Renal cortical epithelial cell (primary cell): ENCODE results near the gene C2orf72. TPM values are rescaled to one million over a fixed set of nuclear protein-coding genes. Genes with fewer than 3 reads are reported as not detected.
"Not testable (repeated sequence)": the region's sequence is repeated elsewhere in the genome, so short reads cannot be mapped to it uniquely, and the experiment has no call there.

Experiments
- DNase-seq: peaks from one replicate; pipeline ENCODE4 v3.0.0-alpha.2; 2011; ENCODE audit warnings: low read depth
- total RNA-seq: library from RNA; depleted of rRNA; stranded (reverse); fragments of >200 nt; gene quantifications from 2 replicates; pipeline ENCODE4 v1.2.3, GENCODE V29; 2014

C2orf72 gene
- total RNA-seq, 1 donor from 2014 or later = 0.50 TPM

- DNase-seq = no peak
Observed at GRCh38 chr2:231015478-231015877, 21.8 kb upstream of the C2orf72 start.

GRCh38 chr2:231015926-231016325 lies 21.4 kb upstream of the C2orf72 start:
- no peak for DNase-seq

- DNase-seq = no peak
Observed at GRCh38 chr2:231016566-231017230, 20.6 kb upstream of the C2orf72 start.

GRCh38 chr2:231017231-231017598 lies 20.1 kb upstream of the C2orf72 start:
- no peak for DNase-seq

GRCh38 chr2:231018184-231018583 lies 19.1 kb upstream of the C2orf72 start:
- no peak for DNase-seq

GRCh38 chr2:231025059-231025458 lies 12.3 kb upstream of the C2orf72 start:
- DNase-seq = not testable (repeated sequence)

GRCh38 chr2:231028889-231029288 lies 8.4 kb upstream of the C2orf72 start:
- DNase-seq = no peak

GRCh38 chr2:231029563-231029962 lies 7.8 kb upstream of the C2orf72 start:
- no peak for DNase-seq

- DNase-seq = no peak
Observed at GRCh38 chr2:231030725-231031124, 6.6 kb upstream of the C2orf72 start.

GRCh38 chr2:231032575-231033140 lies 4.7 kb upstream of the C2orf72 start:
- no peak for DNase-seq

GRCh38 chr2:231033147-231034132 lies 3.9 kb upstream of the C2orf72 start:
- DNase-seq = no peak

DNA sequence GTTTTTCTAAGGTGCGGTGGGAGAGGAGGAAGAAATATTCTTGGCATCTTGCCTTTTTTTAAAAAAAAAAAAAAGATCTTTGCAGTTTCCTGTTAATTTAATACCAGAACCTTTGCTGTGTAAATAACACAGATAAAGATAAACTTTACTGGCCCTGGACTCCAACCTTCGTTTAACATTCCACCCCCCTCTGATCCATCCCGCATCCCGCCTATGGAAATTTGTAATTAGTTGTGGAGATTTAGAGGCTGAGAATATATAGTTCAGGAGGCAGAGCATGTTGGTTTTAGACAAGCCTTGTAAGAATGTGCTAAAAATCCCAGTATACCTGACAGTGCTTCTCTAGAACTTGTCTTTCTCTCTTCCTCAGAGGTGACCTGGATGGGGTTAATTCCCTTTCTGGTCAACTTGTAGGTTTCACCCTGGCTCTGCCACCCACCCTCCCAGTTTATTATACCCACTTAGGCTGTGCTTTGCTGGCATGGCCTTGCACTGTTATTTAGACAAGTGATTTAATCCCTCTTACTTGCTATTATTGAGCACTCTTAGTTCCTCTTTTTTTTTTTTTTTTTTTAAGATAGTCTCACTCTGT lies 2.9 kb upstream of the C2orf72 start:
- DNase-seq = peak; percentile 19

- no peak for DNase-seq
Observed at GRCh38 chr2:231036131-231036530, 1.2 kb upstream of the C2orf72 start.

GRCh38 chr2:231036578-231037106 lies 681 bp upstream of the C2orf72 start:
- DNase-seq = no peak

GRCh38 chr2:231037731-231038482 lies 584 bp downstream of the C2orf72 start:
- no peak for DNase-seq

DNA sequence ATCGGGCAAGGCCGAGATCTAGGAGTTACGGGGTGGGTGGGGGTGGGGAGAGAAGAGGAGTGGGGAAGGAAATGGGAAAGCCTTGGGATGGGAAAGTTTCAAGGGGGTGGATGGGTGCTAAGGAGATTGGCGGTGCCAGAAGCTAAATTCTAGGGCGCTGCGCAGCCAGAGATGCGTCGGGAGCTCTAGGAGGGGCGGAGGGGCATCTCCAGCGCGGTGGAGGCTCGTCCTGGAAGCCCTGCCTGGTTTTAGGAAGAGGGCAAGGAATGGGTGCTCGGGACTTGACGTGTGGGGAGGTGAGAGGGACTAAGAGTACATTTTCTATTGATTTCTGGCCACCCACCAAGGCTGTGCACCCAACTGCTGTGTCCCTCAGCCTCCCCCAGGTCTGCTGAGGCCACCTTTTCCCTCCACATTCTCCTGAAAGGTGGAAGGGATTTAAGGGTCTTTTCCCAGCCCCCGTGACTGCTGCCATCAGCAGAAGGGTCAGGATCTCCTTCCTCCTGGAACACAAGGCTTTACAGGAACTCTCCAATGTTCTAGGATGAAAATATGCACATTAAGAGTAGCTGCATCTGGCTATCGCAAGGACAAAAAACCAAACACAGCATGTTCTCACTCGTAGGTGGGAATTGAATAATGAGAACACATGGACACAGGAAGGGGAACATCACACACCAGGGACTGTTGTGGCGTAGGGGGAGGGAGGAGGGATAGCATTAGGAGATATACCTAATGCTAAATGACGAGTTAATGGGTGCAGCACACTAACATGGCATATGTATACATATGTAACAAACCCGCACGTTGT lies 1.4 kb downstream of the C2orf72 start:
- no peak for DNase-seq

DNA sequence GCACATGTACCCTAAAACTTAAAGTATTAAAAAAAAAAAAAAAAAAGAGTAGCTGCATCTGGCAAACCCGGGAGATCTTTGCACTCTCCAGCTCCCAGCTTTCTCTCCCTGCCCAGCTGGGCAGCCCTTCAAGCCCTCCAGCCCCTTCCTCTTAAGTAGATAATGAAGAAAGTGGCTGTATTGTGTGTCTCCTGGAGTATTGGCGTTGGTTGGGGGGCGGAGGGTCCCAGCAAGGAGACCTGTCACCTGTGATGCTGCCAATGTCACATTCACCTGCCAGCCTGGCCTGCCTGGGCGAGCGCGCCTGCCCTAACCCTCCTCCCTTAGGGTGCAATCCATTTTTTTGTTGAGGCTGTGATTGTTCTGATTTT lies 2.0 kb downstream of the C2orf72 start:
- DNase-seq = no peak

- no peak for DNase-seq
Observed at GRCh38 chr2:231039821-231040364, 2.6 kb downstream of the C2orf72 start.

DNA sequence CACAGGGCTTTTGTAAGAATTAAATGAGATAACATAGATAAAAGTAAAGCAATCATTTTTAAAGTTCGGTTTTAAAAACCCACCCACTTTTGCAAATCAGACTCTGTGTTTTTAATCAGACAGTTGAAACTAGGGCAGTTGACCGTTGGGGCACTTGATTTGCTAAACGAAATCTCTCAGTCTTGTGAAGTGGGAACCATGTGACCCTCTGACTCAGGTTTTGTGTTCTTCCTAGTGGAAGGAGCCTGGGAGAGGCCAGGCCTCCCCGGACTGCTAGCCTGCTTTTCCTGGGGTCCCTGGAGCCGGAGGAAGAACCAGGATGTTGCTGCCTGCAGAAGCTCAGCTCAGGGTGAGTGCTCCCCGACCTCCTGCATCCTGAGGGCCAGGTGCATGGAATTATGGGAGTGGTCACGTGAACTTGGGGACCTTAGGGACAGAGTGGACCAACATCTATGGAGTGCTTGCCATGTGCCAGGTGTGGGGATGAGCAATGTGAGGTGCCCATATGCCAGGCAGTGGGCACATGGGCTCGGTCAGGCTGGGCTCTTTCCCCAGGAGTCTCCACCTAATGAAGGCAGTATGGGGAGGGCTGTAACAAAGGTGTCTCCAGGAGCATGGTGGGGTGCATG lies 3.9 kb downstream of the C2orf72 start:
- no peak for DNase-seq

- no peak for DNase-seq
Observed at GRCh38 chr2:231043796-231044195, 6.5 kb downstream of the C2orf72 start.
